ENCODE results near the gene GSTA2. TPM values are rescaled to one million over a fixed set of nuclear protein-coding genes. Genes with fewer than 3 reads are reported as not detected.

Gene GSTA2
- total RNA-seq, 1 donor from 2014 or later = not detected

GRCh38 chr6:52727908-52728307 is 35.4 kb downstream of the GSTA2 start:
- no peak for DNase-seq (ENCODE audit: low read depth, low spot score)
- Mint-ChIP-seq H3K27me3 (ENCODE audit: low read depth) (no peaks in the 10 kb centered on the region), H3K36me3 (ENCODE audit: low read depth) (no peaks in the 10 kb centered on the region), H3K4me3 (no peak overlapping the region), H3K27ac (ENCODE audit: unreplicated experiment) (no peak overlapping the region), H3K9me3 (peaks cover 3% of the 10 kb centered on the region), H3K4me1 (peaks cover 26% of the 10 kb centered on the region)
- TF ChIP-seq, protein P1, sequence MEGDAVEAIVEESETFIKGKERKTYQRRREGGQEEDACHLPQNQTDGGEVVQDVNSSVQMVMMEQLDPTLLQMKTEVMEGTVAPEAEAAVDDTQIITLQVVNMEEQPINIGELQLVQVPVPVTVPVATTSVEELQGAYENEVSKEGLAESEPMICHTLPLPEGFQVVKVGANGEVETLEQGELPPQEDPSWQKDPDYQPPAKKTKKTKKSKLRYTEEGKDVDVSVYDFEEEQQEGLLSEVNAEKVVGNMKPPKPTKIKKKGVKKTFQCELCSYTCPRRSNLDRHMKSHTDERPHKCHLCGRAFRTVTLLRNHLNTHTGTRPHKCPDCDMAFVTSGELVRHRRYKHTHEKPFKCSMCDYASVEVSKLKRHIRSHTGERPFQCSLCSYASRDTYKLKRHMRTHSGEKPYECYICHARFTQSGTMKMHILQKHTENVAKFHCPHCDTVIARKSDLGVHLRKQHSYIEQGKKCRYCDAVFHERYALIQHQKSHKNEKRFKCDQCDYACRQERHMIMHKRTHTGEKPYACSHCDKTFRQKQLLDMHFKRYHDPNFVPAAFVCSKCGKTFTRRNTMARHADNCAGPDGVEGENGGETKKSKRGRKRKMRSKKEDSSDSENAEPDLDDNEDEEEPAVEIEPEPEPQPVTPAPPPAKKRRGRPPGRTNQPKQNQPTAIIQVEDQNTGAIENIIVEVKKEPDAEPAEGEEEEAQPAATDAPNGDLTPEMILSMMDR (conservative IDR thresholded peaks at IDR 0.05) = no peak

DNA sequence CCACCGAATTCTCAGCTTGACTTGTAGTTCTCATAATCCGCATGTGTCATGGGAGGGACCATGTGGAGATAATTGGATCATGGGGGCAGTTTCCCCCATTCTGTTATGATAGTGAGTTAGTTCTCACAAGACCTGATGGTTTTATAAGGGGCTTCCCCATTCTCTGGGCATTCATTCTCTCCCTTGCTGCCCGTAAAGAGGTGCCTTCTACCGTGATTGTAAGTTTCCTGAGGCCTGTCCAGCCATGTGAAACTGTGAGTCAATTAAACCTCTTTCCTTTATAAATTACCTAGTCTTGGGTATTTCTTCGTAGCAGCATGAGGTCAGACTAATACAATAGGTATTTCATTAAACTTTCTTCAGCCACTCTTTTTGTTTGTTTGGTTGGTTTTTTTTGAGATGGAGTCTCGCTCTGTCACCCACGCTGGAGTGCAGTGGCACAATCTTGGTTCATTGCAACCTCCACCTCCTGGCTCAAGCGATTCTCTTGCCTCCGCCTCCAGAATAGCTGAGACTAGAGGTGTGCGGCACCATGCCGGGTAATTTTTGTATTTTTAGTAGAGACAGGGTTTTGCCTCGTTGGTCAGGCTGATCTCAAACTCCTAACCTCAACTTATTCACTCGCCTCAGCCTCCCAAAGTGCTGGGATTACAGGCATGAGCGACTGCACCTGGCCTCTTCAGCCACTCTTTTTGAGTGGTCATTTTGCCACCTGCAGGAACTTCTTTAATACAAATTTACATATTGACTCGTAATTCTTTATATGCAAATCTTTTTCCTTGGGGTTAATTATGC is 36.3 kb downstream of the GSTA2 start:
- Mint-ChIP-seq H3K36me3 (ENCODE audit: low read depth) (no peaks in the 10 kb centered on the region), H3K4me1 (peaks cover 17% of the 10 kb centered on the region), H3K27me3 (ENCODE audit: low read depth) (no peaks in the 10 kb centered on the region), H3K4me3 (no peak overlapping the region), H3K27ac (ENCODE audit: unreplicated experiment) (no peak overlapping the region), H3K9me3 (peaks cover 3% of the 10 kb centered on the region)
- TF ChIP-seq, protein P1 (conservative IDR thresholded peaks at IDR 0.05) = no peak
- no peak for DNase-seq (ENCODE audit: low read depth, low spot score)

GRCh38 chr6:52726193-52726542 is 37.1 kb downstream of the GSTA2 start:
- DNase-seq (ENCODE audit: low read depth, low spot score) = no peak
- H3K27me3 Mint-ChIP-seq (ENCODE audit: low read depth) = no peaks in the 10 kb centered on the region
- H3K4me1 Mint-ChIP-seq = peaks cover 9% of the 10 kb centered on the region
- H3K4me3 Mint-ChIP-seq = no peak overlapping the region
- TF ChIP-seq, protein P1 (conservative IDR thresholded peaks at IDR 0.05) = no peak
- H3K36me3 Mint-ChIP-seq (ENCODE audit: low read depth) = no peaks in the 10 kb centered on the region
- no peak overlapping the region for H3K27ac Mint-ChIP-seq (ENCODE audit: unreplicated experiment)
- peaks cover 3% of the 10 kb centered on the region for H3K9me3 Mint-ChIP-seq

DNA sequence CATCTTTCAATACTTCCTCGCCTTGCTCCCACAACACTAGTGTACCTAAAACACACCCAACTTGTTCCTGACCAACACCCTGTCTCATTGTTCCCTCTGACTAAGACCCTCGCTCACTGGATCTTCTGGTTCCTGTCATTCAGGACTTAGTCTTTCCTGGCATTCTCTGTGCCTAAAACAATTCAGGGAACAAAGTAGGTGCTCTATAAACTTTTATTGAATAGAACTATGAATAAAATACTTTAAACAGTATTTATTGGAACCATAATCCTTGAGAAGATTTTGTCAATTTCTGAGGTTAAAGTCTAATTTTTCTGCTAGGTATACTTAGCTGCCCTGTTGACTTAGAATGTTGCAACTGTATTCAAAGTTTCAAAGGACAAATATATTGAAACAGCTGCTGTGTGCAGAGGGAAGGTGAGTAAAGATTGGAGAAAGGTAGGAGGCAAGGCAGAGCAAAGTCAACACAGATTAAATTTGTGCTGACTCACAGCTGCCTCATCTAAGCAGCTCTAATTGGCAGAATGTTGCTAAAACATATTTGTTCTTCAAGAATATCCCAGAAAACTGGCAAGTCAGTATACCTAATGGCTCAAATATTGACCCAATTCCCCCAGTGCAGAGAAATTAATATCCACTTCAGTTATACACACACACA is 37.6 kb downstream of the GSTA2 start:
- H3K4me3 Mint-ChIP-seq = no peak overlapping the region

DNA sequence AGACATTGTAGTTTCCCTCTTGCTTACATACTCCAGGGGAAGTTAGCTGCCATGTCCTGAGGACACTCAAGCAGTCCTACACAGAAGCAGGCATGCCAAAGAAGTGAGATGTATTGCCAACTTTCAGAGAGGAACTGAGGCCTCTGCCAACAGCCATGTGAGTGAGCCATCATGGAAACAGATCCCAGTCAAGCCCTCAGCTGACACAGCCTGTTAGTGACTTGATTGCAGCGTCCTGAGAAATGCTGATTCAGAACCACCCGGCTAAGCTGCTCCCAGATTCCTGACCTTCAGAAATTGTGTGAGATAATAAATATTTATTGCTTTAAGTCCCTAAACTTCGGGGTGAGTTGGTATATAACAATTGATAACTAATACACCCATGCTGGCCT is 38.1 kb downstream of the GSTA2 start:
- peaks cover 7% of the 10 kb centered on the region for H3K9me3 Mint-ChIP-seq
- H3K27ac Mint-ChIP-seq (ENCODE audit: unreplicated experiment) = no peak overlapping the region

More for the DNA sequence above, 37.6 kb downstream of the GSTA2 start:
- TF ChIP-seq, protein P1 (conservative IDR thresholded peaks at IDR 0.05) = no peak
- H3K27ac Mint-ChIP-seq (ENCODE audit: unreplicated experiment) = peak overlapping the region; percentile 32
- H3K4me1 Mint-ChIP-seq = peaks cover 4% of the 10 kb centered on the region
- H3K36me3 Mint-ChIP-seq (ENCODE audit: low read depth) = no peaks in the 10 kb centered on the region
- no peaks in the 10 kb centered on the region for H3K27me3 Mint-ChIP-seq (ENCODE audit: low read depth)
- DNase-seq (ENCODE audit: low read depth, low spot score) = no peak
- H3K9me3 Mint-ChIP-seq = peaks cover 6% of the 10 kb centered on the region

More for the DNA sequence above, 38.1 kb downstream of the GSTA2 start:
- Mint-ChIP-seq H3K27me3 (ENCODE audit: low read depth) (no peaks in the 10 kb centered on the region), H3K4me3 (no peak overlapping the region), H3K36me3 (ENCODE audit: low read depth) (no peaks in the 10 kb centered on the region), H3K4me1 (peaks cover 4% of the 10 kb centered on the region)
- DNase-seq (ENCODE audit: low read depth, low spot score) = no peak
- TF ChIP-seq, protein P1 (conservative IDR thresholded peaks at IDR 0.05) = no peak
